Femur (tissue), 1 donor: Measurements from ENCODE around the gene ZNF362.
"Not testable (repeated sequence)": the region's sequence is repeated elsewhere in the genome, so short reads cannot be mapped to it uniquely, and the experiment has no call there.

ENCODE experiments used
- DNase-seq: peaks from one replicate; pipeline ENCODE4 v3.0.0-alpha.2; 2017

Gene ZNF362

DNA sequence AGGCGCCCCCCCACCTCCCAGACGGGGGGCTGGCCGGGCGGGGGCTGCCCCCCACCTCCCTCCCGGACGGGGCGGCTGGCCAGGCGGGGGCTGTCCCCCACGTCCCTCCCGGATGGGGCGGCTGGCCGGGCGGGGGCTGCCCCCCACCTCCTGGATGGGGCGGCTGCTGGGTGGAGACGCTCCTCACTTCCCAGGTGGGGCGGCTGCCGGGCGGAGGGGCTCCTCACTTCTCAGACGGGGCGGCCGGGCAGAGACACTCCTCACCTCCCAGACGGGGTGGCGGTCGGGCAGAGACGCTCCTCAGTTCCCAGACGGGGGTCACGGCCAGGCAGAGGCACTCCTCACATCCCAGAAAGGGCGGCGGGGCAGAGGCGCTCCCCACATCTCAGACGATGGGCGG lies 53.1 kb downstream of the ZNF362 start:
- not testable (repeated sequence) for DNase-seq

DNA sequence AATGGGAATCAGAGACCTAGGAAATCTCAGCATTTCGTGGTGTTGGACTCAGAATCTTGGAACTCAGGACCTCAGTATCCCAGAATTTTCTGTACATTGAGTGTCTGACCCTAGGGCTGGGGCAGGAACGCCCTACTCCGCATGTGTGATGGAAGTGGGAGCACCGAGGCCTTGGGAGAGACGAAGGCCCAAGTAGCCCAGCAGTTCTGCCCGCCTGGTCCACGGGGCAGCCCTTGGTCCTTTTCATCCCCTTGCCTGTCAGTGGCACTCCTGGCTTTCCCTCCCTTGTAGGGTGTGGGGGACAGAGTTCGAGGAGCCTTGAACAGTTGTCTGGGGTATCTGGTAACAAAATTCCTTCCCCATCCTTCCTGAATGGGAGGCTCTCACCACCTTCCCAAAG lies 54.4 kb downstream of the ZNF362 start:
- DNase-seq, result no peak

GRCh38 chr1:33311706-33312412 lies 55.6 kb downstream of the ZNF362 start:
- DNase-seq, result no peak

DNA sequence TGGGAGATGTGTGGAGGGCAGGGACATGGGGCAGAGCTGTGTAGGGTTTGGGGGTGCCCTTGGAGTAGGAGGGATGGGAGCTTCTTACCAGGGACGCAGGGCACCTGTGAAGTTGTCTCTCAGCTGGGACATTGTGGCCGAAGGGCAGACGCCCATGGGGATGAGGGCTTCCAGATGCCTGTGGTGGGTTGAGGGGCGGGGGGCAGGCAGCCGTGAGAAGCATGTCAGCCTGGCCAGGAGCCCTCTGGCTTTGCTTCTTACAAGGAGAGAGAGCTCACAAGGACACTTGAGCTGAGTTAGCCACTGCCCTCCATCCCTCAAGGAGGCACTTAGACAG lies 56.1 kb downstream of the ZNF362 start:
- no peak for DNase-seq

DNA sequence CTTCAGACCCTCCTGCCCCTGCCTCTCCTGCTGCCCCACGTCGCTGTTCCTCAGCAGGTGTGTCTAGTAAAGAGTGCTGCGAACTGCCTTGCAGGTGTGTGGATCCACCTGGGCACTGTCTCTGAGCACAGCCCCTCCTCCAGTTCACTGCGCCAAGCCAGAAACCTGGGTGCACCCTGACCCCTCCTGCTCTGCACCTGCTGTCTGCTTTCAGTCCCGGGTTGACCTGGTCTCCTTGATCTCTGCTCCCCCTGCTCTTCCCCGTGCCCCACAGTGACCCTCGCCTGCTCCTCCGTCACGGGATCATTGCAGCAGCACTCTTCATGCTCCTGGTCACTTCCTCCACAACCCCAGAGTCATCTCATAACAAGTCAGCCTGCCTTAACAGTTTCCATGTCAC lies 58.1 kb downstream of the ZNF362 start:
- DNase-seq, result no peak

GRCh38 chr1:33316601-33317000 lies 60.3 kb downstream of the ZNF362 start:
- no peak for DNase-seq

- no peak for DNase-seq
These were observed 61.1 kb downstream of the ZNF362 start for GRCh38 chr1:33317354-33317753.

DNA sequence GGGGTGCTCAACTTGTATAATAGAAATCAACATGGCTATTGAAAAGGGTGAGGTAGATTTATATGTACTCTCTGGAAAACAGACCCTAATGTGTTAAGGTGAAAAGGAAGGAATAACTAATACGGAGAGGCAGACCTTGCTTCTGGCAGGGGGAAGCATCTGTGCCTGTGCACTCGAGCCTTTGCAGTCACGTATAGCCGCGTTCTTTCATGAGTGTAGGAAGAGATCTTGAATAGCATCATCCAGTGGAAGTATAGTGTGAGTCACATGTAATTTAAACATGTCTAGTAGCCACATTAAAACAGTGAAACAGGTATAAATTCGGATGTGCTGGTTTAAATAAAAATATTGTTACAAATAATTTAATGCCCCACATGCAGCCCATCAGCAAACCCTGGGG lies 61.7 kb downstream of the ZNF362 start:
- DNase-seq, result no peak

DNA sequence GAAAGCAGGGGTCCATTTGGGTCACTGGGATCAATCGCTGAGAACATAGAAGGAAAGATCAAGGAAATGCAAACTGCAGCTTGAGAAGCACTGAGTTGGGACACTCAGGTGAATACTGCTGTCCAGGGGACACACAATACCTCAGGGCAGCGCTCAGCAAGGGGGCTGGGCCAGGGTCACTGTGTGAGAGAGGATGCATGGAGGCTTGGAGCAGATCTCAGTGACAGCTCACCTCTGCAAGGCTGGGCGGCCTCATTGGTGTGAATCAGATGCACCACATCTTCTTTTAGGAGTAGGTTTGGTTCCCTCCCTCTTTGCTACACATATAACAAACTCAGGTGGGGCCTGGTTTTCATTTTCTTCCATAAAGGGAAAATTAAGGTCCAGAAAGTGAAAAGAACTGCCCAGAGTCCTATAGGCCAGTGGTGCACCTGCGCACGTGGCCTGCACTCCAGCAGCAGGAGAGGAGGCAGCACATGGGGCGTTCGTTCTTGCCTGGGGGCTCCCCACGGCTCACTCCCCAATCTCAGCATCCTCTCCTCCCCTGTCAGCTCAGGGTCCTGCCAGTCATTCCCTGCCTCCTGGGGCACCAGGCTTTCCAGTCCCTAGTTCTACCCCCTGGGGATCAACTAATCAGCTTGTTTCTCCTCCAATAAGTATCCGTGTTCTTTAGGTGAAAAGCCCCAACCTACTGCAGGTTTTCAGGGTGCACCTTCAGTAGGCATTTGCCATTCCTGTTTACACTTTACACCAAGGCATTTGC lies 63.1 kb downstream of the ZNF362 start:
- no peak for DNase-seq

- DNase-seq, result no peak
These were observed 63.8 kb downstream of the ZNF362 start for GRCh38 chr1:33319949-33320618.

- no peak for DNase-seq
These were observed 64.4 kb downstream of the ZNF362 start, which contains the start of gene A3GALT2 for GRCh38 chr1:33320619-33321165. Gene A3GALT2 (minus strand): TSS chr1:33321098. CDS start chr1:33321098, 0 bp downstream.

DNA sequence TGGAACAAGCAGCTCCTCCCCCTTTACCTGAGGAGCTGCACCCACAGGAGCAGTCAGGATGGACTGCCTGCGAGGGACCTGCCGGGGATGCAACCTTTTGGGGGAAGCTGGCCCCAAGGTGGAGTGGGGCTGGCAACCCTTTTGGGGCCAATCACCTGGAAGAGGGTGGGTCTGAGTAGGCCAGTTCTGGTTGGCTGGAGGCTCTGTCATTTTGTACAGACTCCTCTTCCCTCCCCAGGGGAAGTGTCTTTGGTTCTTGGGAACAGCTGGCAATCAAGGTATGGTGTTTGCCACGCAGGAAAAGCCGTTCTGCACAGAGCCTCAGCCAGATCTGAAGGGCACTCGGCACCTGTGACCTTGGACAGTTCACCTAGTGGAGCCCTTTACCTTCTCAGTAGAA lies 64.9 kb downstream of the ZNF362 start:
- no peak for DNase-seq

- no peak for DNase-seq
These were observed 65.8 kb downstream of the ZNF362 start for GRCh38 chr1:33322109-33322508.

- DNase-seq, result no peak
These were observed 66.7 kb downstream of the ZNF362 start for GRCh38 chr1:33322870-33323585.

GRCh38 chr1:33323663-33324477 lies 67.6 kb downstream of the ZNF362 start:
- no peak for DNase-seq

DNA sequence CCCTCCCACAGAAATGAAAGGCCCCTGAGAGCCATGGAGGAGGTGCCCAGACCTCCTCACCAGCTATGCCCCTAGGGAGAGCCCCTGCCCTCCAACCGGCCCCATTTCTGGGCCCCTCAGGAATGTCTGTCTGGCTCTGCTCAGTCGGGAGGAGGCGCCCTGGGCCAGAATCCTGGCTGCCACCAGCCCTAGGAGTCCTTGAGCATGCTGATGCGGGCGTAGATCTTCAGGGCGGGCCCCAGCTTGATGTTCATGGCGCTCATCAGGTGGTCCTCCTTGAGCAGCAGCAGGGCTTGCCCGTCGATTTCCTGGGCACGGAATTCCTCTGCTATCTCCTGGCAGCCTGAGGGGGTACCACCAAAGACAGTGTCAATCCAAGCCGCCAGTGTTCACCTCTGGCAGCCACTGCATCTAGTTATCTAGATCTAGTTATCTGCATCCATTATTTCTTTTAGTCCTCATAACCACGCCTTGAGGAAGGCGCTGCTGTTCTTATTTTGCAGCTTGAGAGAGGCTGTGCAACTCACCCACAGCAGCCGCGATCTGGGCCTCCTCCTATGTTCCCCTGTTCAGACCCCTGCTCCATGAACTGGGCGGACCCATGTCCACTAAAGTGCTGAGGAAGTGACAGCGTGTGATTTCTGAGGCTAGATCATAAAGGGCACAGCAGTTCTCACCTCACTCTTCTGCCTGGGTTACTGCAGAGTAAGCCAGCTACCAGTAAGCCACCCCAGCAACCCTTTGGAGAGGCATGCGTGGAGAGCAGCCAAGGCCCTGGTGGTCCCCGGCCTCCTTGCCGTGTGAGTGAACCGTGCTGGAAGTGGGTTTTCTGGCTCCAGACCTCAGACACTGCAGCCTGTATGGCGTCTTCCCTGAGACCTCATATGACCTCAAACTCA lies 68.6 kb downstream of the ZNF362 start:
- DNase-seq, result no peak

DNA sequence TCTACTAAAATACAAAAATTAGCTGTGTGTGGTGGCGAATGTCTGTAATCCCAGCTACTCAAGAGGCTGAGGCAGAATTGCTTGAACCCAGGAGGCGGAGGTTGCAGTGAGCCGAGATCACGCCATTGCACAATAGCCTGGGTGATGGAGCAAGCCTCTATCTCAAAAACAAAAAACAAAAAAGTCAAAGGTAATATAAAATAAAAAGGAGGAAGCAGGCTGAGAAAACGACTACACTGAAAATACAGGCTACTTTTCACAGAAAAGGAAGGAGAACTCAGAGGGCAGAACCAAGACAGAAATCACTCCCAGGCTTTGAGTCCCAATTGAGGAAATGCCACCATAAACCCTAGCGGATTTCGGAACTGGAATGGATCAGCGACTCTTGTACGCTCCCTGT lies 70.5 kb downstream of the ZNF362 start:
- no peak for DNase-seq

- no peak for DNase-seq
These were observed 71.5 kb downstream of the ZNF362 start for GRCh38 chr1:33327587-33328325.

- no peak for DNase-seq
These were observed 72.5 kb downstream of the ZNF362 start for GRCh38 chr1:33328817-33329216.

GRCh38 chr1:33329600-33330305 lies 73.5 kb downstream of the ZNF362 start:
- no peak for DNase-seq
